DND-41 (cell line): Measurements from ENCODE around the gene ADAM10.
"Not testable (repeated sequence)": the region's sequence is repeated elsewhere in the genome, so short reads cannot be mapped to it uniquely, and the experiment has no call there.

Experiments used
- ATAC-seq: fragments of 200-7000 bp; cut with Tn5 transposase; 3 replicates; pipeline ENCODE4 v1.9.1; 2021; ENCODE audit warnings: low read depth; ENCODE audit not compliant: insufficient read depth
- DNase-seq: peaks from one replicate; pipeline ENCODE4 v3.0.0-alpha.2; 2020
- H2AFZ ChIP-seq: 2 replicates; pipeline ENCODE4 v1.6.0; 2012; ENCODE audit warnings: low read depth, low read length
- H3K27ac ChIP-seq: 2 replicates; pipeline ENCODE4 v1.5.1; 2012; ENCODE audit warnings: low read length, inconsistent platforms
- H3K27me3 ChIP-seq: fragments of 200-600 bp; sonication (generic); 2 replicates; pipeline ENCODE4 v1.6.0; 2012; ENCODE audit warnings: low read length, mild to moderate bottlenecking, inconsistent platforms; ENCODE audit not compliant: insufficient read depth, poor library complexity
- H3K36me3 ChIP-seq: 2 replicates; pipeline ENCODE4 v1.5.1; 2012; ENCODE audit warnings: low read length, inconsistent platforms; ENCODE audit not compliant: insufficient read depth
- H3K4me1 ChIP-seq: 2 replicates; pipeline ENCODE4 v1.5.1; 2012; ENCODE audit warnings: mild to moderate bottlenecking, low read length; ENCODE audit not compliant: insufficient read depth
- H3K4me2 ChIP-seq: 2 replicates; pipeline ENCODE4 v1.6.0; 2012; ENCODE audit warnings: mild to moderate bottlenecking, moderate library complexity, low read length, inconsistent platforms; ENCODE audit not compliant: insufficient read depth
- H3K4me3 ChIP-seq, 2 experiments: fragments of 200-600 bp in 1 of 2; shearing (Covaris generic) in 1 of 2; 2 replicates each; pipeline ENCODE4 v1.5.1; 2012 to 2016; ENCODE audit warnings: inconsistent platforms in 2 of 2, low read length in 2 of 2, mild to moderate bottlenecking in 2 of 2, low read depth in 1 of 2, moderate library complexity in 1 of 2
- H3K79me2 ChIP-seq: 2 replicates; pipeline ENCODE4 v1.6.0; 2012; ENCODE audit warnings: low read length, inconsistent platforms; ENCODE audit not compliant: insufficient read depth
- H3K9ac ChIP-seq: 2 replicates; pipeline ENCODE4 v1.6.0; 2012; ENCODE audit warnings: low read depth, mild to moderate bottlenecking, inconsistent platforms, low read length, moderate library complexity
- H3K9me3 ChIP-seq: 2 replicates; pipeline ENCODE4 v1.5.1; 2012; ENCODE audit warnings: low read length, moderate library complexity, mild to moderate bottlenecking, inconsistent platforms; ENCODE audit not compliant: insufficient read depth, severe bottlenecking
- H4K20me1 ChIP-seq: 2 replicates; pipeline ENCODE4 v1.6.0; 2012; ENCODE audit warnings: low read length; ENCODE audit not compliant: insufficient read depth
- CTCF ChIP-seq: IDR thresholded peaks from 2 replicates; pipeline ENCODE4 v1.5.1; 2012; ENCODE audit warnings: borderline replicate concordance, low read length, moderate library complexity, mild to moderate bottlenecking; ENCODE audit not compliant: poor library complexity, severe bottlenecking; ENCODE audit errors: extremely low read depth
- EZH2 ChIP-seq: IDR thresholded peaks from 3 replicates; pipeline ENCODE4 v1.6.1; 2012; ENCODE audit warnings: borderline replicate concordance, low read depth, mild to moderate bottlenecking, moderate library complexity, low read length, inconsistent platforms; ENCODE audit not compliant: severe bottlenecking

The ADAM10 gene

GRCh38 chr15:58770857-58771620 is 21.5 kb upstream of the ADAM10 start, which contains the start of gene MINDY2:
Gene MINDY2, plus strand, starts transcription at chr15:58771302. Its CDS starts 94 bp downstream, at chr15:58771396.
- Histone ChIP-seq H3K27ac (peak within 1 kb of the TSS; percentile 79), H4K20me1 (no peaks in the 10 kb centered on the region), H2AFZ (peak within 1 kb of the TSS; percentile 98), H3K79me2 (peaks cover 28% of the 10 kb centered on the region), H3K27me3 (no peaks in the 10 kb centered on the region), H3K36me3 (no peaks in the 10 kb centered on the region; the same call in 1 of the 2 replicates), H3K4me3 (peak within 1 kb of the TSS; percentile 61 to 80), H3K9me3 (no peaks in the 10 kb centered on the region), H3K4me2 (peak within 1 kb of the TSS; percentile 70), H3K9ac (peak within 1 kb of the TSS; percentile 88), H3K4me1 (peaks cover 43% of the 10 kb centered on the region)
- peak; percentile 94 for DNase-seq
- TF ChIP-seq EZH2 = no peak
- TF ChIP-seq CTCF = peak; percentile 59
- peak; percentile 97 for ATAC-seq

- ATAC-seq (peak; percentile 2; the same call in 2 of the 3 replicates), DNase-seq (no peak)
- peak overlapping the region; percentile 70 for H3K4me2 ChIP-seq
- peak overlapping the region; percentile 88 for H3K9ac ChIP-seq
- H4K20me1 ChIP-seq = no peaks in the 10 kb centered on the region
- H3K27me3 ChIP-seq = no peaks in the 10 kb centered on the region
- H3K4me1 ChIP-seq = peaks cover 42% of the 10 kb centered on the region
- peaks cover 27% of the 10 kb centered on the region for H3K79me2 ChIP-seq
- H3K4me3 ChIP-seq = peak overlapping the region; percentile 26 to 61; a peak in 3 of 4 replicates
- H3K27ac ChIP-seq = peak overlapping the region; percentile 77
- TF ChIP-seq CTCF (peak; percentile 2), EZH2 (no peak)
- H3K36me3 ChIP-seq = no peaks in the 10 kb centered on the region; the same call in 1 of the 2 replicates
- peak overlapping the region; percentile 90 for H2AFZ ChIP-seq
- no peaks in the 10 kb centered on the region for H3K9me3 ChIP-seq
Measured at GRCh38 chr15:58770519-58770856, 21.0 kb upstream of the ADAM10 start.

- not testable (repeated sequence) for ATAC-seq
- H3K4me1 ChIP-seq = peaks cover 27% of the 10 kb centered on the region
Measured at GRCh38 chr15:58768601-58769004, 19.1 kb upstream of the ADAM10 start.

GRCh38 chr15:58766290-58766689 is 16.8 kb upstream of the ADAM10 start:
- Histone ChIP-seq H3K27me3 (no peaks in the 10 kb centered on the region), H3K4me2 (no peak overlapping the region), H2AFZ (no peak overlapping the region), H3K36me3 (no peaks in the 10 kb centered on the region; the same call in 1 of the 2 replicates), H3K9ac (no peak overlapping the region), H3K4me3 (no peak overlapping the region), H4K20me1 (no peaks in the 10 kb centered on the region), H3K9me3 (peaks cover 9% of the 10 kb centered on the region), H3K4me1 (peaks cover 10% of the 10 kb centered on the region), H3K79me2 (no peaks in the 10 kb centered on the region), H3K27ac (no peak overlapping the region)
- ATAC-seq (no peak), DNase-seq (no peak)
- no peak for TF ChIP-seq EZH2
- TF ChIP-seq CTCF = no peak

More at GRCh38 chr15:58768601-58769004, 19.1 kb upstream of the ADAM10 start:
- H3K9ac ChIP-seq, H2AFZ ChIP-seq, H3K4me2 ChIP-seq, H3K27ac ChIP-seq, H4K20me1 ChIP-seq, DNase-seq, H3K9me3 ChIP-seq, H3K4me3 ChIP-seq, H3K27me3 ChIP-seq, H3K36me3 ChIP-seq: not testable (repeated sequence)
- H3K79me2 ChIP-seq = peaks cover 20% of the 10 kb centered on the region
